ENCODE results near the gene SDK2. TPM values are rescaled to one million over a fixed set of nuclear protein-coding genes. Genes with fewer than 3 reads are reported as not detected.

SDK2 gene
- total and polyA plus RNA-seq, 2 of the 4 experiments (the other 2 are of a cell fraction), result under 0.01 to 0.03 TPM

DNA sequence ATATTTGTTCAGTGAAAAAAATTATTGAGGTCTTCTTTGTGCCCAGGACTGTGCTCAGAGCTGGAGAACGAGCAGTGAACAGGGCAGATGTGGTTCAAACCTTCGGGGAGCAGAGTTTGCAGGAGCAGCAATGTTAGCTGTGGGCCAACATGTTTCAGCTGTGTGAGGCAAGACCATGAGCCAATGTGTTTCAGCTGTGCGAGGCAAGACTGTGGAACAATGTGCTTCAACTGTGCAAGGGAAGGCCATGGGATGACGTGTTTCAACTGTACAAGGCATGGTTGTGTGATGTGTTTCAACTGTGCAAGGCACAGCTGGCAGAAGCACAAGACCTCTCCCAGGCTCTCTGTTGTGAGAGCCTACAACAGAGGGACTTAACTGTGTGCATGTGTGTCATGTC, 35.2 kb upstream of the SDK2 start:
- no peak overlapping the region for H3K4me2 ChIP-seq (ENCODE audit: low read depth, low read length)
- H3K23ac ChIP-seq (ENCODE audit: low read depth, low read length), result no peak overlapping the region
- no peak overlapping the region for H2BK15ac ChIP-seq (ENCODE audit: low read depth, low read length)
- no peak overlapping the region for H3K14ac ChIP-seq (replicated peaks; ENCODE audit: low read depth, low read length)
- H3K36me3 ChIP-seq (ENCODE audit: control insufficient read depth, insufficient read depth, low read length), result no peaks in the 10 kb centered on the region
- CTCF ChIA-PET, result no interaction called here
- H2BK120ac ChIP-seq (ENCODE audit: low read depth, low read length), result no peak overlapping the region
- no peak overlapping the region for H2AFZ ChIP-seq (replicated peaks; ENCODE audit: low read length, poor library complexity)
- H3K79me1 ChIP-seq (ENCODE audit: low read depth in 1 of 2, low read length in 2 of 2), result no peaks in the 10 kb centered on the region
- POLR2A ChIA-PET (ENCODE audit: unreplicated experiment), result no interaction called here
- no peaks in the 10 kb centered on the region for H3K9me1 ChIP-seq (ENCODE audit: insufficient read depth, low read length)
- intact Hi-C loops (cut with micrococcal nuclease) (no loop called here), dilution Hi-C loops (cut with HindIII; ENCODE audit: low sequenced_read_pairs, unreplicated experiment) (no loop called here), in situ Hi-C loops (cut with MboI; ENCODE audit: low sequenced_read_pairs) (no loop called here)
- H2BK5ac ChIP-seq (ENCODE audit: low read depth, low read length, poor library complexity, severe bottlenecking), result no peak overlapping the region
- TF ChIP-seq, protein P1, sequence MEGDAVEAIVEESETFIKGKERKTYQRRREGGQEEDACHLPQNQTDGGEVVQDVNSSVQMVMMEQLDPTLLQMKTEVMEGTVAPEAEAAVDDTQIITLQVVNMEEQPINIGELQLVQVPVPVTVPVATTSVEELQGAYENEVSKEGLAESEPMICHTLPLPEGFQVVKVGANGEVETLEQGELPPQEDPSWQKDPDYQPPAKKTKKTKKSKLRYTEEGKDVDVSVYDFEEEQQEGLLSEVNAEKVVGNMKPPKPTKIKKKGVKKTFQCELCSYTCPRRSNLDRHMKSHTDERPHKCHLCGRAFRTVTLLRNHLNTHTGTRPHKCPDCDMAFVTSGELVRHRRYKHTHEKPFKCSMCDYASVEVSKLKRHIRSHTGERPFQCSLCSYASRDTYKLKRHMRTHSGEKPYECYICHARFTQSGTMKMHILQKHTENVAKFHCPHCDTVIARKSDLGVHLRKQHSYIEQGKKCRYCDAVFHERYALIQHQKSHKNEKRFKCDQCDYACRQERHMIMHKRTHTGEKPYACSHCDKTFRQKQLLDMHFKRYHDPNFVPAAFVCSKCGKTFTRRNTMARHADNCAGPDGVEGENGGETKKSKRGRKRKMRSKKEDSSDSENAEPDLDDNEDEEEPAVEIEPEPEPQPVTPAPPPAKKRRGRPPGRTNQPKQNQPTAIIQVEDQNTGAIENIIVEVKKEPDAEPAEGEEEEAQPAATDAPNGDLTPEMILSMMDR (conservative IDR thresholded peaks at IDR 0.05; ENCODE audit: low read depth, low read length), result no peak
- TF ChIP-seq RCOR1 (IDR thresholded peaks at IDR 0.05; ENCODE audit: insufficient replicate concordance, low read length) (no peak), POLR2A (IDR thresholded peaks at IDR 0.05; ENCODE audit: low read depth, low read length) (no peak)
- no peak for DNase-seq
- H3K27me3 ChIP-seq (ENCODE audit: control insufficient read depth, insufficient read depth, low read length), result no peaks in the 10 kb centered on the region
- no peak overlapping the region for H3K4ac ChIP-seq (ENCODE audit: low read depth, low read length)
- no peaks in the 10 kb centered on the region for H4K20me1 ChIP-seq (ENCODE audit: insufficient read depth, low read length)
- no peak overlapping the region for H4K5ac ChIP-seq (ENCODE audit: low read depth, low read length)
- H3K18ac ChIP-seq (ENCODE audit: low read depth, low read length), result no peak overlapping the region
- ATAC-seq (ENCODE audit: low read depth), result no peak
- no peak overlapping the region for H2BK20ac ChIP-seq (ENCODE audit: low read depth, low read length)
- no peak overlapping the region for H4K91ac ChIP-seq (ENCODE audit: insufficient read depth, low read depth, low read length)
- no peak overlapping the region for H3K9ac ChIP-seq (ENCODE audit: low read depth, low read length)
- no peak overlapping the region for H2AK5ac ChIP-seq (ENCODE audit: low read depth, low read length)
- H3K56ac ChIP-seq (ENCODE audit: extremely low read depth, insufficient read depth, low read length), result no peak overlapping the region
- WGBS, 2 experiments (ENCODE audit: extremely low coverage in 2 of 2, insufficient read length in 1 of 2), result 17% methylated on average over 4 of the region's 4 CpGs; no CpG with 5 or more reads in 1 of the 2 experiments
- H3K9me3 ChIP-seq (ENCODE audit: control insufficient read depth, insufficient read depth, low read length), result peaks cover 14% of the 10 kb centered on the region
- H3K4me3 ChIP-seq (ENCODE audit: insufficient read depth, low read depth, low read length), result no peak overlapping the region
- no peak overlapping the region for H4K8ac ChIP-seq (ENCODE audit: low read depth in 2 of 2, low read length in 2 of 2)
- H2AK9ac ChIP-seq (replicated peaks; ENCODE audit: low read depth, low read length, poor library complexity), result no peak overlapping the region
- no peaks in the 10 kb centered on the region for H3K4me1 ChIP-seq (ENCODE audit: control insufficient read depth, insufficient read depth, low read length)
- H3K27ac ChIP-seq (ENCODE audit: insufficient read depth, low read length), result no peak overlapping the region
- no TSS peak for BruUV-seq (replicated peaks)
